GM23338 (cell line): Measurements from ENCODE around the gene MYO9A. TPM values are rescaled to one million over a fixed set of nuclear protein-coding genes. Genes with fewer than 3 reads are reported as not detected.

Source experiments
- ATAC-seq: fragments of 200-7000 bp; cut with Tn5 transposase; 3 replicates; pipeline ENCODE4 v1.9.1; 2020
- DNase-seq: peaks from one replicate; pipeline ENCODE4 v3.0.0-alpha.2; 2015; ENCODE audit warnings: low spot score
- H2AFZ ChIP-seq: fragments of 200-600 bp; sonication (generic); 2 replicates; pipeline ENCODE4 v1.8.0; 2016; ENCODE audit warnings: antibody characterized with exemption, mild to moderate bottlenecking, moderate library complexity
- H3F3A ChIP-seq: fragments of 200-600 bp; sonication (generic); replicated peaks from 2 replicates; pipeline ENCODE4 v1.8.0; 2017; ENCODE audit warnings: antibody characterized with exemption, mixed run types, low read depth
- H3K27ac ChIP-seq: fragments of 200-600 bp; sonication (generic); 2 replicates; pipeline ENCODE4 v1.6.1; 2016; ENCODE audit warnings: low read depth
- H3K27me3 ChIP-seq: fragments of 200-600 bp; sonication (generic); 2 replicates; pipeline ENCODE4 v1.8.0; 2016; ENCODE audit warnings: mild to moderate bottlenecking, mixed run types, moderate library complexity; ENCODE audit not compliant: insufficient read depth
- H3K36me3 ChIP-seq: fragments of 200-600 bp; sonication (generic); 2 replicates; pipeline ENCODE4 v1.8.0; 2016; ENCODE audit warnings: mild to moderate bottlenecking; ENCODE audit not compliant: insufficient read depth
- H3K4me1 ChIP-seq: fragments of 200-600 bp; sonication (generic); 2 replicates; pipeline ENCODE4 v1.8.0; 2016; ENCODE audit warnings: mild to moderate bottlenecking, moderate library complexity; ENCODE audit not compliant: insufficient read depth
- H3K4me2 ChIP-seq: fragments of 200-600 bp; sonication (generic); 2 replicates; pipeline ENCODE4 v1.7.1; 2017; ENCODE audit warnings: mixed run types
- H3K4me3 ChIP-seq: fragments of 200-600 bp; sonication (generic); 2 replicates; pipeline ENCODE4 v1.6.1; 2016; ENCODE audit warnings: mixed run types
- H3K79me2 ChIP-seq: fragments of 200-600 bp; sonication (generic); replicated peaks from 2 replicates; pipeline ENCODE4 v1.8.0; 2017; ENCODE audit warnings: mild to moderate bottlenecking; ENCODE audit not compliant: insufficient read depth
- H3K9me2 ChIP-seq: fragments of 200-600 bp; sonication (generic); 2 replicates; pipeline ENCODE4 v1.8.0; 2017; ENCODE audit not compliant: insufficient read depth
- H4K20me1 ChIP-seq: fragments of 200-600 bp; sonication (generic); replicated peaks from 2 replicates; pipeline ENCODE4 v1.8.0; 2017; ENCODE audit warnings: mild to moderate bottlenecking; ENCODE audit not compliant: insufficient read depth
- H3K27ac Mint-ChIP-seq: 2 replicates; pipeline ENCODE4 v1.8.0; 2020; ENCODE audit warnings: inconsistent platforms, mild to moderate bottlenecking, moderate library complexity, mixed read lengths
- H3K27me3 Mint-ChIP-seq: 3 replicates; pipeline ENCODE4 v1.8.0; 2022; ENCODE audit warnings: low read depth, mild to moderate bottlenecking, moderate library complexity, mixed read lengths, inconsistent platforms; ENCODE audit not compliant: insufficient read depth, poor library complexity
- H3K36me3 Mint-ChIP-seq: 3 replicates; pipeline ENCODE4 v1.8.0; 2021; ENCODE audit warnings: low read depth, mild to moderate bottlenecking, inconsistent platforms, moderate library complexity, mixed read lengths
- H3K4me1 Mint-ChIP-seq: 3 replicates; pipeline ENCODE4 v1.8.0; 2020; ENCODE audit warnings: mild to moderate bottlenecking, inconsistent platforms, mixed read lengths
- H3K4me3 Mint-ChIP-seq: 3 replicates; pipeline ENCODE4 v1.8.0; 2021; ENCODE audit warnings: moderate library complexity, mild to moderate bottlenecking, inconsistent platforms, mixed read lengths
- H3K9me3 Mint-ChIP-seq: 3 replicates; pipeline ENCODE4 v1.8.0; 2020; ENCODE audit warnings: moderate library complexity, mild to moderate bottlenecking, inconsistent platforms, mixed read lengths
- CREB1 ChIP-seq: fragments of 250-450 bp; sonication (Bioruptor Pico); IDR thresholded peaks from 2 replicates; pipeline ENCODE4 v1.5.0; 2020; ENCODE audit warnings: low read depth, mild to moderate bottlenecking, moderate library complexity
- EZH2 ChIP-seq: fragments of 200-600 bp; sonication (generic); IDR thresholded peaks from one replicate; pipeline ENCODE4 v1.8.0; 2017; ENCODE audit warnings: antibody characterized with exemption, mild to moderate bottlenecking, low read depth; ENCODE audit not compliant: unreplicated experiment
- EZH2phosphoT487 ChIP-seq: fragments of 200-600 bp; sonication (generic); IDR thresholded peaks from one replicate; pipeline ENCODE4 v1.8.1; 2018; ENCODE audit warnings: antibody characterized with exemption; ENCODE audit not compliant: unreplicated experiment
- JUNB ChIP-seq: IDR thresholded peaks from one replicate; pipeline ENCODE4 v1.6.1; 2016; ENCODE audit warnings: antibody characterized with exemption; ENCODE audit not compliant: unreplicated experiment
- NANOG ChIP-seq: IDR thresholded peaks from 2 replicates; pipeline ENCODE4 v1.6.1; 2016; ENCODE audit warnings: antibody characterized with exemption, borderline replicate concordance
- POLR2AphosphoS5 ChIP-seq: IDR thresholded peaks from 2 replicates; pipeline ENCODE4 v1.6.1; 2016; ENCODE audit warnings: antibody characterized with exemption, low read depth
- STAT1 ChIP-seq: IDR thresholded peaks from one replicate; pipeline ENCODE4 v1.6.1; 2016; ENCODE audit warnings: antibody characterized with exemption; ENCODE audit not compliant: unreplicated experiment
- ZNF114 ChIP-seq: fragments of 250-450 bp; sonication (Bioruptor Pico); IDR thresholded peaks from 2 replicates; pipeline ENCODE4 v1.5.0; 2020; ENCODE audit warnings: mild to moderate bottlenecking, moderate library complexity
- ZNF331 ChIP-seq: fragments of 250-450 bp; sonication (Bioruptor Pico); IDR thresholded peaks from 2 replicates; pipeline ENCODE4 v1.5.0; 2020; ENCODE audit warnings: low read depth, mild to moderate bottlenecking, moderate library complexity
- polyA plus RNA-seq: library from polyadenylated mRNA; unstranded; fragments of >200 nt; fragmentation: Nextera tagmentation; extraction: Ambion mirVana; gene quantifications from 2 replicates; pipeline ENCODE4 v1.2.1, GENCODE V29; 2016
- total RNA-seq: library from RNA; depleted of rRNA; stranded (reverse); fragments of >200 nt; shearing (Covaris generic); gene quantifications from 2 replicates; pipeline ENCODE4 v1.2.3, GENCODE V29; 2014
- TF ChIP-seq, protein P1 (sequence below), 2 experiments: fragments of 200-600 bp in 1 of 2; sonication (generic) in 1 of 2; conservative IDR thresholded peaks; 2 replicates each; pipeline versions ENCODE4 v1.5.1 to v1.6.1; 2016 to 2017; ENCODE audit warnings: antibody characterized with exemption in 2 of 2, low read depth in 2 of 2, mild to moderate bottlenecking in 2 of 2, moderate library complexity in 1 of 2
- TF ChIP-seq, protein P2 (sequence below): fragments of 250-450 bp; sonication (Bioruptor Pico); IDR thresholded peaks from 2 replicates; pipeline ENCODE4 v1.5.0; 2020; ENCODE audit warnings: mild to moderate bottlenecking, moderate library complexity
- TF ChIP-seq, protein P3 (sequence below): IDR thresholded peaks from 2 replicates; pipeline ENCODE4 v1.6.1; 2016; ENCODE audit warnings: antibody characterized with exemption
- TF ChIP-seq, protein P4 (sequence below): IDR thresholded peaks from one replicate; pipeline ENCODE4 v1.6.1; 2018; ENCODE audit warnings: antibody characterized with exemption; ENCODE audit not compliant: unreplicated experiment

The MYO9A gene
- total and polyA plus RNA-seq, 2 experiments from 2014 or later, result 11.6 to 32.8 TPM

DNA sequence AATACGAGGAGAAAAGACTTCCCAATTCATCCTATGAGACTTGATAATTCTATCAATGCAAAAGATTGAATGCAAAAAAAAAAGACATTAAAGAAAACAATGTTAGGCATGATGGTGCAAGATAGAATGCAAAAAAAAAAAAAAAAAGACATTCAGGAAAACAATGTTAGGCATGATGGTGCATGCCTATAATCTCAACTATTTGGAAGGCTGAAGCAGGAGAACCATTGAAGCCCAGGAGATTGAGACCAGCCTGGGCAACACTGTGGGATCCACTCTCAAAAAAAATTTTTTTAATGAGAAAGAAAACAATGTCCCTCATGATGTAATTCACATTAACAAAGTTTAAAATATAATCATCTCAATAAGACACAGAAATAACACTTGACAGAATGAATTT, 75.9 kb downstream of the MYO9A start:
- H3K4me3 ChIP-seq, result no peak overlapping the region
- no peaks in the 10 kb centered on the region for H3K27me3 ChIP-seq
- H3K79me2 ChIP-seq, result no peaks in the 10 kb centered on the region
- no peaks in the 10 kb centered on the region for H3K36me3 ChIP-seq
- no peaks in the 10 kb centered on the region for H3K9me2 ChIP-seq
- no peak overlapping the region for H3K4me2 ChIP-seq
- DNase-seq, result no peak
- Mint-ChIP-seq H3K36me3 (peaks cover 4% of the 10 kb centered on the region; the same call in 1 of the 3 replicates), H3K4me3 (no peak overlapping the region), H3K9me3 (peaks cover 2% of the 10 kb centered on the region; the same call in 1 of the 3 replicates), H3K27ac (no peak overlapping the region), H3K4me1 (peaks cover 7% of the 10 kb centered on the region), H3K27me3 (no peaks in the 10 kb centered on the region)
- TF ChIP-seq, protein P1, sequence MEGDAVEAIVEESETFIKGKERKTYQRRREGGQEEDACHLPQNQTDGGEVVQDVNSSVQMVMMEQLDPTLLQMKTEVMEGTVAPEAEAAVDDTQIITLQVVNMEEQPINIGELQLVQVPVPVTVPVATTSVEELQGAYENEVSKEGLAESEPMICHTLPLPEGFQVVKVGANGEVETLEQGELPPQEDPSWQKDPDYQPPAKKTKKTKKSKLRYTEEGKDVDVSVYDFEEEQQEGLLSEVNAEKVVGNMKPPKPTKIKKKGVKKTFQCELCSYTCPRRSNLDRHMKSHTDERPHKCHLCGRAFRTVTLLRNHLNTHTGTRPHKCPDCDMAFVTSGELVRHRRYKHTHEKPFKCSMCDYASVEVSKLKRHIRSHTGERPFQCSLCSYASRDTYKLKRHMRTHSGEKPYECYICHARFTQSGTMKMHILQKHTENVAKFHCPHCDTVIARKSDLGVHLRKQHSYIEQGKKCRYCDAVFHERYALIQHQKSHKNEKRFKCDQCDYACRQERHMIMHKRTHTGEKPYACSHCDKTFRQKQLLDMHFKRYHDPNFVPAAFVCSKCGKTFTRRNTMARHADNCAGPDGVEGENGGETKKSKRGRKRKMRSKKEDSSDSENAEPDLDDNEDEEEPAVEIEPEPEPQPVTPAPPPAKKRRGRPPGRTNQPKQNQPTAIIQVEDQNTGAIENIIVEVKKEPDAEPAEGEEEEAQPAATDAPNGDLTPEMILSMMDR (conservative IDR thresholded peaks at IDR 0.05; ENCODE audit: low read depth in 2 of 2), result no peak
- no peak for TF ChIP-seq EZH2phosphoT487
- no peak for TF ChIP-seq ZNF114 (CRISPR knock-in tag)
- no peak for TF ChIP-seq POLR2AphosphoS5
- TF ChIP-seq, protein P2, sequence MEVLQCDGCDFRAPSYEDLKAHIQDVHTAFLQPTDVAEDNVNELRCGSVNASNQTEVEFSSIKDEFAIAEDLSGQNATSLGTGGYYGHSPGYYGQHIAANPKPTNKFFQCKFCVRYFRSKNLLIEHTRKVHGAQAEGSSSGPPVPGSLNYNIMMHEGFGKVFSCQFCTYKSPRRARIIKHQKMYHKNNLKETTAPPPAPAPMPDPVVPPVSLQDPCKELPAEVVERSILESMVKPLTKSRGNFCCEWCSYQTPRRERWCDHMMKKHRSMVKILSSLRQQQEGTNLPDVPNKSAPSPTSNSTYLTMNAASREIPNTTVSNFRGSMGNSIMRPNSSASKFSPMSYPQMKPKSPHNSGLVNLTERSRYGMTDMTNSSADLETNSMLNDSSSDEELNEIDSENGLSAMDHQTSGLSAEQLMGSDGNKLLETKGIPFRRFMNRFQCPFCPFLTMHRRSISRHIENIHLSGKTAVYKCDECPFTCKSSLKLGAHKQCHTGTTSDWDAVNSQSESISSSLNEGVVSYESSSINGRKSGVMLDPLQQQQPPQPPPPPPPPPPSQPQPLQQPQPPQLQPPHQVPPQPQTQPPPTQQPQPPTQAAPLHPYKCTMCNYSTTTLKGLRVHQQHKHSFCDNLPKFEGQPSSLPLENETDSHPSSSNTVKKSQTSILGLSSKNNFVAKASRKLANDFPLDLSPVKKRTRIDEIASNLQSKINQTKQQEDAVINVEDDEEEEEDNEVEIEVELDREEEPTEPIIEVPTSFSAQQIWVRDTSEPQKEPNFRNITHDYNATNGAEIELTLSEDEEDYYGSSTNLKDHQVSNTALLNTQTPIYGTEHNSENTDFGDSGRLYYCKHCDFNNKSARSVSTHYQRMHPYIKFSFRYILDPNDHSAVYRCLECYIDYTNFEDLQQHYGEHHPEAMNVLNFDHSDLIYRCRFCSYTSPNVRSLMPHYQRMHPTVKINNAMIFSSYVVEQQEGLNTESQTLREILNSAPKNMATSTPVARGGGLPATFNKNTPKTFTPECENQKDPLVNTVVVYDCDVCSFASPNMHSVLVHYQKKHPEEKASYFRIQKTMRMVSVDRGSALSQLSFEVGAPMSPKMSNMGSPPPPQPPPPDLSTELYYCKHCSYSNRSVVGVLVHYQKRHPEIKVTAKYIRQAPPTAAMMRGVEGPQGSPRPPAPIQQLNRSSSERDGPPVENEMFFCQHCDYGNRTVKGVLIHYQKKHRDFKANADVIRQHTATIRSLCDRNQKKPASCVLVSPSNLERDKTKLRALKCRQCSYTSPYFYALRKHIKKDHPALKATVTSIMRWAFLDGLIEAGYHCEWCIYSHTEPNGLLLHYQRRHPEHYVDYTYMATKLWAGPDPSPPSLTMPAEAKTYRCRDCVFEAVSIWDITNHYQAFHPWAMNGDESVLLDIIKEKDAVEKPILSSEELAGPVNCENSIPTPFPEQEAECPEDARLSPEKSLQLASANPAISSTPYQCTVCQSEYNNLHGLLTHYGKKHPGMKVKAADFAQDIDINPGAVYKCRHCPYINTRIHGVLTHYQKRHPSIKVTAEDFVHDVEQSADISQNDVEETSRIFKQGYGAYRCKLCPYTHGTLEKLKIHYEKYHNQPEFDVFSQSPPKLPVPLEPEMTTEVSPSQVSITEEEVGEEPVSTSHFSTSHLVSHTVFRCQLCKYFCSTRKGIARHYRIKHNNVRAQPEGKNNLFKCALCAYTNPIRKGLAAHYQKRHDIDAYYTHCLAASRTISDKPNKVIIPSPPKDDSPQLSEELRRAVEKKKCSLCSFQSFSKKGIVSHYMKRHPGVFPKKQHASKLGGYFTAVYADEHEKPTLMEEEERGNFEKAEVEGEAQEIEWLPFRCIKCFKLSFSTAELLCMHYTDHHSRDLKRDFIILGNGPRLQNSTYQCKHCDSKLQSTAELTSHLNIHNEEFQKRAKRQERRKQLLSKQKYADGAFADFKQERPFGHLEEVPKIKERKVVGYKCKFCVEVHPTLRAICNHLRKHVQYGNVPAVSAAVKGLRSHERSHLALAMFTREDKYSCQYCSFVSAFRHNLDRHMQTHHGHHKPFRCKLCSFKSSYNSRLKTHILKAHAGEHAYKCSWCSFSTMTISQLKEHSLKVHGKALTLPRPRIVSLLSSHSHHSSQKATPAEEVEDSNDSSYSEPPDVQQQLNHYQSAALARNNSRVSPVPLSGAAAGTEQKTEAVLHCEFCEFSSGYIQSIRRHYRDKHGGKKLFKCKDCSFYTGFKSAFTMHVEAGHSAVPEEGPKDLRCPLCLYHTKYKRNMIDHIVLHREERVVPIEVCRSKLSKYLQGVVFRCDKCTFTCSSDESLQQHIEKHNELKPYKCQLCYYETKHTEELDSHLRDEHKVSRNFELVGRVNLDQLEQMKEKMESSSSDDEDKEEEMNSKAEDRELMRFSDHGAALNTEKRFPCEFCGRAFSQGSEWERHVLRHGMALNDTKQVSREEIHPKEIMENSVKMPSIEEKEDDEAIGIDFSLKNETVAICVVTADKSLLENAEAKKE, result no peak
- TF ChIP-seq, protein P3, sequence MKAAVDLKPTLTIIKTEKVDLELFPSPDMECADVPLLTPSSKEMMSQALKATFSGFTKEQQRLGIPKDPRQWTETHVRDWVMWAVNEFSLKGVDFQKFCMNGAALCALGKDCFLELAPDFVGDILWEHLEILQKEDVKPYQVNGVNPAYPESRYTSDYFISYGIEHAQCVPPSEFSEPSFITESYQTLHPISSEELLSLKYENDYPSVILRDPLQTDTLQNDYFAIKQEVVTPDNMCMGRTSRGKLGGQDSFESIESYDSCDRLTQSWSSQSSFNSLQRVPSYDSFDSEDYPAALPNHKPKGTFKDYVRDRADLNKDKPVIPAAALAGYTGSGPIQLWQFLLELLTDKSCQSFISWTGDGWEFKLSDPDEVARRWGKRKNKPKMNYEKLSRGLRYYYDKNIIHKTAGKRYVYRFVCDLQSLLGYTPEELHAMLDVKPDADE, result no peak
- no peak for TF ChIP-seq CREB1 (CRISPR knock-in tag)
- no peak for TF ChIP-seq NANOG
- no peak for TF ChIP-seq EZH2
- no peak for TF ChIP-seq ZNF331 (CRISPR knock-in tag)
- TF ChIP-seq, protein P4, sequence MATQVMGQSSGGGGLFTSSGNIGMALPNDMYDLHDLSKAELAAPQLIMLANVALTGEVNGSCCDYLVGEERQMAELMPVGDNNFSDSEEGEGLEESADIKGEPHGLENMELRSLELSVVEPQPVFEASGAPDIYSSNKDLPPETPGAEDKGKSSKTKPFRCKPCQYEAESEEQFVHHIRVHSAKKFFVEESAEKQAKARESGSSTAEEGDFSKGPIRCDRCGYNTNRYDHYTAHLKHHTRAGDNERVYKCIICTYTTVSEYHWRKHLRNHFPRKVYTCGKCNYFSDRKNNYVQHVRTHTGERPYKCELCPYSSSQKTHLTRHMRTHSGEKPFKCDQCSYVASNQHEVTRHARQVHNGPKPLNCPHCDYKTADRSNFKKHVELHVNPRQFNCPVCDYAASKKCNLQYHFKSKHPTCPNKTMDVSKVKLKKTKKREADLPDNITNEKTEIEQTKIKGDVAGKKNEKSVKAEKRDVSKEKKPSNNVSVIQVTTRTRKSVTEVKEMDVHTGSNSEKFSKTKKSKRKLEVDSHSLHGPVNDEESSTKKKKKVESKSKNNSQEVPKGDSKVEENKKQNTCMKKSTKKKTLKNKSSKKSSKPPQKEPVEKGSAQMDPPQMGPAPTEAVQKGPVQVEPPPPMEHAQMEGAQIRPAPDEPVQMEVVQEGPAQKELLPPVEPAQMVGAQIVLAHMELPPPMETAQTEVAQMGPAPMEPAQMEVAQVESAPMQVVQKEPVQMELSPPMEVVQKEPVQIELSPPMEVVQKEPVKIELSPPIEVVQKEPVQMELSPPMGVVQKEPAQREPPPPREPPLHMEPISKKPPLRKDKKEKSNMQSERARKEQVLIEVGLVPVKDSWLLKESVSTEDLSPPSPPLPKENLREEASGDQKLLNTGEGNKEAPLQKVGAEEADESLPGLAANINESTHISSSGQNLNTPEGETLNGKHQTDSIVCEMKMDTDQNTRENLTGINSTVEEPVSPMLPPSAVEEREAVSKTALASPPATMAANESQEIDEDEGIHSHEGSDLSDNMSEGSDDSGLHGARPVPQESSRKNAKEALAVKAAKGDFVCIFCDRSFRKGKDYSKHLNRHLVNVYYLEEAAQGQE, result no peak
- TF ChIP-seq STAT1, result no peak
- TF ChIP-seq JUNB, result no peak
- H3K27ac ChIP-seq, result no peak overlapping the region
- no peaks in the 10 kb centered on the region for H3F3A ChIP-seq
- no peak overlapping the region for H2AFZ ChIP-seq
- ATAC-seq, result no peak
- H4K20me1 ChIP-seq, result no peaks in the 10 kb centered on the region
- no peaks in the 10 kb centered on the region for H3K4me1 ChIP-seq
